GM18511 (cell line): ENCODE data around the gene SEPTIN12.

Experiments
- ATAC-seq: cut with Tn5 transposase; IDR thresholded peaks from one replicate; pipeline ENCODE4 v1.9.1; 2021; ENCODE audit warnings: mild to moderate bottlenecking, moderate library complexity; ENCODE audit not compliant: unreplicated experiment

SEPTIN12 gene

GRCh38 chr16:4734063-4734729, 53.9 kb downstream of the SEPTIN12 start, which contains the start of the genes ANKS3 and DNAAF8:
Gene ANKS3 (minus strand): TSS chr16:4734271. CDS start chr16:4730149, 4,122 bp downstream.
Gene DNAAF8 (plus strand): TSS chr16:4734537. CDS start chr16:4736515, 1,978 bp downstream.
- peak; percentile 84 for ATAC-seq

- peak; percentile 15 for ATAC-seq
Observed at GRCh38 chr16:4733747-4734062, 54.4 kb downstream of the SEPTIN12 start.

- ATAC-seq = no peak
Observed at GRCh38 chr16:4733211-4733742, 54.9 kb downstream of the SEPTIN12 start.

GRCh38 chr16:4729876-4730275, 58.3 kb downstream of the SEPTIN12 start:
- ATAC-seq = no peak

GRCh38 chr16:4728676-4729075, 59.5 kb downstream of the SEPTIN12 start:
- ATAC-seq = no peak
